HG03139 (cell line): ENCODE measurements around the gene THSD4.

Source experiments
- ATAC-seq: cut with Tn5 transposase; IDR thresholded peaks from one replicate; pipeline ENCODE4 v1.9.1; 2021; ENCODE audit not compliant: unreplicated experiment

Gene THSD4

GRCh38 chr15:71444866-71445590 lies 329.8 kb downstream of the THSD4 start:
- no peak for ATAC-seq

- no peak for ATAC-seq
Observed at GRCh38 chr15:71447328-71448250, 332.3 kb downstream of the THSD4 start.

- ATAC-seq: no peak
Observed at GRCh38 chr15:71448688-71449114, 333.4 kb downstream of the THSD4 start.

DNA sequence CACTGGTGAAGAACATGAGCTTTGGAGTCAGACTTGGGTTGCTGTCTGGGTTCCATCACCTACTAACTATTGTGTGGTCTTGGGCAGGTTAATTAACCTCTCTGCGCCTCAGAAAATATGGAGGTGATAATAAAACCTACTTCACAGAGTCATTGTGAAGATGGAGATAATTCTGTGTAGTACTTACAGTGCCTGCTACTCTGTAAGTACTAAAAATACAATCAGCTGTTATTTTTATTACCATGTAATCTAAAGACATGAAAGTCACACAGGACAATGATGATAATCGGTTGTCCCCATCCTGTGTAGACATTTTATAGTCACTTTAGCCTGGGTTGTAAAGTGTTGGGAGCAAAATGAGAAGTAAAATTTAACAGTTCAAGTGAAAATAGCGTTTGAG lies 334.1 kb downstream of the THSD4 start:
- no peak for ATAC-seq

DNA sequence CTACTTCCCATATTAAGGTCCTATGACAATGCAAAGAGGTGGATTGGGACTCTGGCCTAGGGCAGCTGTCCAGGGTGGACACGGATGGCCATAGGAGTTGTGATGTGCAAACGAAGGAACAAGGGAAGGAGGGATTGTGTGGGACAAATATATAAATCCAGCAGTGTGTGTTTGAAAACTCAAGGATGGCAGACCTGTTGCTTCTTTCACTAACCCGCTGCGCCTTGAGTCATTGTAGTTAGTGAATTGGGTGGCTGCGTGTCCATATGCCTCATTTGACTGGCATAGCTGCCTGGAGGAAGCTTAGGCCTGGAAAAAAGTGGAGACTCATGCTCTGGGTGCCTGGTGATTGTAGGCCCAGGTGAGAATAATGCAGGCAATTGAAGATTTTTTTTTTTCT lies 334.7 kb downstream of the THSD4 start:
- no peak for ATAC-seq

DNA sequence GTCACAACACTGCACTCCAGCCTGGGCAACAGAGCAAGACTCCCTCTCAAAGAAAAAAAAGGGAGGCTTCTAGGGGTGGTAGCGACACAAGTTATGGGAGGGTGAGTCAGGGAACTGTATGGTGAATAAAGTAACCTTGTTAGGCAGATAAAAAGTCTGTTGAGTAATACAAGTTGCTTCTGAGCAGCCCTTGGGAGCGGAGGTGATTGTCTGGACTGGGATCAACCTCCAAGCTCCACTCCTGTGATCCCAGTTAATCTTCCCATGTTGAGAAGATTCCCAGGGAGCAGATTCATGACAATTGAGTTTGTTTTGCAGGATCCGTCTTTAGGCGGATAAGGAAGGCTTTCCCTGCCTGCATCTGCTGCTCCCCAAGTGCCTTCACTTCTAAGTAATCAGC lies 335.9 kb downstream of the THSD4 start:
- no peak for ATAC-seq

GRCh38 chr15:71452893-71453292 lies 337.6 kb downstream of the THSD4 start:
- ATAC-seq: no peak

GRCh38 chr15:71454462-71454996 lies 339.3 kb downstream of the THSD4 start:
- no peak for ATAC-seq

DNA sequence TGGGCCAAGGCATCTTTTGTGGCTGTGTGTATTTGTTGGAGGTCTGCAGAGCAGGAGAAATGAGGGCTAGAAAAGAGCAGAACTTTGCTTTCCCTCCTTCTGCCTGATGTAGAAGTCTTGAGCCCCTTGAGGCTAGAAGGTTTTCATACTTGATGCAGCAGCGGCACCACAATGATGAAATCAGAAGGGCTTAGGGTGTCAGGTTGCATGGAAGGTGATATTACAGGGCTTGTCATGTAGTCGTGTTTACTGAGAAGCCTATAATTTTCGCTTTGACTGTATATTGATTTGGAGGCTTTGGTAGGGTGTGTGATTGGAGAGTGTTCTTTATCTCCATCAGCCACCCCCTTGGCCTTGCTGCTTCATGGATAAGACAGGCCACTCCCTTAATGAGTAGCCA lies 339.8 kb downstream of the THSD4 start:
- ATAC-seq: no peak

DNA sequence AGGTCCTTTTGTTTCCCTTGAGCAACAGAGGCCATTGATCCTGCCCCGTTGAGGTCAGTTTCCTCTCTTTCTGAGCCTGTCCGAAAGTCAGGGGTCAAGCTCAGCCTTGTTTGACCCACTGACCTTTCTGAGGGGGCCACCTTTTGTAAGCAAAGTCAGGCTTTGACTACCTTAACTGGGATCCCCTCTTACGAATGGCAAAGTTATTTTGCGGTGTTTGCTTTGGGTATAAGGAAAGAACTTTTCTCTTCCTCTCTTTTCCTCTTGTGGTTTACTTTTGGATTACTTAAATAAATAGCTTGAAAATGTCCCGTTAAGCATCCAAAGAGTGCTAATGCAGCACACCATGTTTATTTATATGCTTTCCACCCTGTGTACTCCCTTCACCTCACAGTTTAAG lies 340.6 kb downstream of the THSD4 start:
- no peak for ATAC-seq

DNA sequence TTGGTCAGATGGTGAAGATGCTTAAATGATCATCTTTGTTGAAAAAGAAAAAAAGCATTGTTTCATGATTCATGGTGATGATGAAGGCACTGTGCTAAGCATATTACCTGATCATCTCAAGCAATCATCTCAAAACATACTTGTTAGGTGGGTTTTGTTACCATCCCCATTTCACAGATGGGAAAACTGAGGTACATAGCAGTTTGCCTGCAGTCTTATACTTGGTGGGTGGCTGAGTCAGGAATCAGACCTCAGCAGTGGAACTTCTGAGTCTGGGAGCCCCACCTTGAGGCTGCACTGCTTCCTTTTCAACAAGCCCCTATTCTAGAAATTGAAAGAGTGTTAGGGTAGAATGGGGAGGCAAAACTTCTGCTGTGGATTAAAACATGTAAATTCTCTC lies 341.1 kb downstream of the THSD4 start:
- ATAC-seq: no peak

DNA sequence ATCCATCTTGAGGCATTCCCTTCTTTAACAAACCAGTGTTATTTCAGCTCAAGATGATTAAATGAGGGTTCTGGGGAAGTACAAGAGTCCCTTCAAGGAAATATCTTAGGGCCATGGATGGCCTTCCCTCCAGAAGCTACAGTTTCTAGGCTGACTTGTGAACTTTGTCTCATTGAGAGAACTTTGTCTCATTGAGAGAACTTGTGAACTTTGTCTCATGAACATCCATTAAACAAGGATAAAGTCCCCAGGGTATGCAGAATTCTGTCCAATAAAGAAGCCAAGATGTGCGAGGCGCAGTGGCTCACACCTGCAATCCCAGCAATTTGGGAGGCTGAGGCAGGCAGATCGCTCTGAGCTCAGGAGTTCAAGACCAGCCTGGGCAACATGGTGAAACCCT lies 341.5 kb downstream of the THSD4 start:
- no peak for ATAC-seq

DNA sequence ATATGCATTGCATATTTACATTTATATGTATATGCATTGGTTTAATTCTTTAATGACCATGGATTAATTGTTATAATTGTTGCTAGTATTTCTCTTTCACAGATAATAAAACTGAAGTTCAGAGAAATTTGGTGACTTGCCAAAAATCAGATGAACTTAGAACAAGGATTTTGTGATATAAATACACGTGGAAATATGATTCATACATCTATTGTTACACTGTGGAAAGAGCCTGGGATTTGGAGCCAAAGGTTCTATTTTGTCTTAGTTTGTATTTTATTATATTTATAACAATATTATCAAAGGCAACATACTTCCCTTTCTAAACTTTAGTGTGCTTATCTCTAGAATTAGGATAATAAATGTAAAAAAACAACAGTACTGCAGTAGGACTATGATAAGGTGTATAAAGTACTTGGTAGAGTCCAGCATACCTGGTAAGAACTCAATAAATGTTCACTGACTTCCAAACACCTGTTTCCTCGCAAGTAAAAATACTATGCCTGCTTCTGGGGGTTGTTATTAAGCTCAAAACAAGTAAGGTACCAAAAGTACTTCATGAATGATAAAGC lies 342.9 kb downstream of the THSD4 start:
- no peak for ATAC-seq

DNA sequence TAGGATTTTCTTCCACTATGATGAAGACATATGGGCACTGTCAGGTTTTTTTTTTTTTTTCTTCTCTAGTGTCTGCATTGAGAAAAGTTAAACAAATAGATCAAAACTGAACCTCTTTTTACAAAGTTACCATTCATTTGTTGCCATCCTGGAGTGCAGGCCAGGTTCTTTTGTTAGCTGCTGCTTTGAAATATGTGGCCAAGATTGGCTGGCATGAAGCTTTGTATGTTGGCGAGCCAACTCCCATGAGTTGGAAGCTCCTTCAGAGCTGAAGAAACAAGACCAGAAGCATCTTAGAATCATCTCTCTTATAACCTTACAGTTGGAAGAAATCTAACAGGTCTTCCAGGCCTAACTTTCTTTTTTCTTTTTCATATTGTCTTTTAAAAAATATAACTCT lies 346.5 kb downstream of the THSD4 start:
- ATAC-seq: no peak

GRCh38 chr15:71462638-71463037 lies 347.4 kb downstream of the THSD4 start:
- ATAC-seq: no peak

DNA sequence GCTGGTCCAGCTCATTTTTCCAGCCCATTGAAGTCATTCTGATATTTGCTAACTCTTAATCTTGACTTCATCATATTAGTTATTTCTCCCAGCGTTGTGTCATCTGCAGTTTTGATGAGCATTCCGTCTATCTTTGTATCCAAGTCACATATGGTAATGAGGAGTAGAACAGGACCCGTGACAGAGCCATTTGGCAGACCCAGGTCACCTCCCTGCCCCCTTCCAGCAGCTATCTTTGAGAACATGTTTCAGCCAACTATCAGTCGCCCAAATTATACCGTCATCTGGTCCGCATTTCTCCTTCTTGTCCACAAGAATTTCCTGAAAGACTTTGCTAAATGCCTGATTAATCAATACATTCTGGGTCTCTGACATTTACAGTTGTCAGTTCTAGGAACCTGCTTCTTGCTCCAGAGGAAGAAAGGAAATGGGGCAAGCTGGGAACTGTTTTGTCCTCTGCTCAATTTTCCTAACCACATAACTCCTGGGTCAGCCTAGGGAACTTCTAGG lies 347.9 kb downstream of the THSD4 start:
- ATAC-seq: no peak

GRCh38 chr15:71465131-71465955 lies 350.1 kb downstream of the THSD4 start:
- ATAC-seq: no peak

GRCh38 chr15:71468715-71469114 lies 353.4 kb downstream of the THSD4 start:
- no peak for ATAC-seq

DNA sequence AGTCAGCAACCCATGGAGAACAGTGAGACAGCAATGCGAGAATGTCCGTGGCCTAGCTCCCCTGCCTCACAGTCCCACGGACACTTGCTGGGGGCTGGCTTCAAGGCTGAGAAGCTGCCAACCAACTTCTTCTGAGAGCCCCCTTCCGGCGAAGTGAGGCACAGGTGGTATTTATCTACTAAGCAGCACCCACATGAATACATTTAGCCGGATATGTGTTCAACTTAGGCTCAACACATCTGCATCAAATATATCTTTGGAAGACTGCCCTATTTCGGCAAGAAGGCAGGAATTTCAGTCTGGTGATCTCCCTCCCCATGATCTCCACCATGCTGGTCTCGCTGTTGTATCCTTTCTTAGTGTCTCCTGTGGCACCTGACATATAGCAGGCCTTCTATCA lies 354.1 kb downstream of the THSD4 start:
- no peak for ATAC-seq

DNA sequence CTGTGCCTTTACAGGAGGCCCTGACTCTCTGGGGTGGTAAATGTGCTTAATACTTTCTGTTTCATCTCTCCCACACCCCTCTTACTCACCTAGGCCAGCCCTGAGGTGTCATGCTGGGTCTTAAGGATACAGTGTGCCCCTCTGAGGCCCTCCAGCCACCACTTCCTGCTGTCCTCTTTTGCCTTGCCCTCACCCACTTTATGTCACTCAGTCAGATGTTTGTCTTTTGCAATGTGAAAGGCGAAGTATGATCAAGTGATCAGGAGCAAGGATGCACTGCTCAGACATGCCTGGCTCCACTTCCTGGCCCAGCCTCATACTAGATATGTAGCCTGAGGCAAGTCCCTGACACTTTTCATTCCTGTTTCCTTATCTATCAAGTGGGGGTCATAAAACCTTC lies 356.1 kb downstream of the THSD4 start:
- ATAC-seq: no peak

GRCh38 chr15:71472566-71472965 lies 357.3 kb downstream of the THSD4 start:
- ATAC-seq: no peak
